HG03342 (cell line): ENCODE measurements around the gene KNDC1.

Experiments used
- ATAC-seq: cut with Tn5 transposase; IDR thresholded peaks from one replicate; pipeline ENCODE4 v1.9.1; 2021; ENCODE audit warnings: mild to moderate bottlenecking, moderate library complexity; ENCODE audit not compliant: unreplicated experiment

KNDC1 gene

DNA sequence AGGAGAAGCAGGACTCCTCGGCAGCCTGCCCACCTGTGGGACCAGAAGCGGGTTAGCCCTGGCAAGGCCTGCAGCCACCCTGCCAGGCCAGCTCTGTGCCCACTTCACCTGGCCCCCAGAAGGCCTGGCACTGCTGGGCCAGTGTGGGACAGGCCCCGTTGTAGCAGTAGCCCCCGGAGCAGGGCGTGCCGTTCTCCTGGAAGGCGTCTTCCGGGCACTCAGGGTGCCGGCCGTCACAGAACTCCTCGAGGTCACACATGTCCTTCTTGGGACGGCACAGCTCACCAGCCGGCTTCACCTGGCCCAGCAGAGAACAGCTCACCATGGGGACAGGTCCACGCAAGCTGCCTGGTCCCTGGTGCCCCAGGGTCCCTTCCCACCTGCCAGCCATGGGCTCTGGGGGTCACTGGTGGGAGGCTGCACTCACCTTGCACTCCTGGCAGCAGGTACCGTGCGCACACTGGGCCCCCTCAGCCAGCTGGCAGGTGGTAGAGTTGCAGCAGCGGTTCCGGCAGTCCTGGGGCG, 110.8 kb downstream of the KNDC1 start:
- no peak for ATAC-seq

GRCh38 chr10:133271521-133272300, 111.7 kb downstream of the KNDC1 start:
- ATAC-seq: no peak

DNA sequence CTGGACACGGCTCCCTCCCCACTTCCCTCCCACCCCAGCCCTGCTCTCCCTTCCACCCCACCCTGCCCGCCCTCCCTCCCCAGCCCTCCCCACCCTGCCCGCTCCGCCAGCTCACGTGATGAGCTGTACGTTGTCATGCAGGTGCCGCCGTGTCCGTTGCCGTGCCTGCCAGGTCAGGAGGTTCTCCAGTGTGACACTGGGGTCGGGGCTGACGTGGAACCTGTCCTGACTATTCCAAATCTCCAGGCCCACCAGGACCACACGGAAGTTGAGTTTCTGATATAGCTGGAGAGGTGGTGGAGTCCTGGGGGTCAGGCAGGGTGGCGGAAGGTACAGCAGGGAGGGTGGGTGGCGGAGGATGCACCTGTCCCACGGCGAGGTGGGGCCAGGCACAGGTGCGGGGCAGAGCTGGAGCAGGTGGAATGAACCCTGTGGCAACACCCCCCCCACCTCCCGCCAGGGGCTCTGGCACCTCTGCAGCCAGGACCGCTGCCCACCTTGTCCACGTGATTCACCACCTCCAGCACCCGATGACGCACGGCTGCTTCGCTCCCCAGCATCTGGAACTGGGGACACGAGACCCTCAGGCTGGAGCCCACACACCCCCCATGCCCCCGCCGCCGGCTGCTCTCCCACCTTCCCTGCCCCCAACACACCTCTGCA, 112.4 kb downstream of the KNDC1 start:
- ATAC-seq: no peak

GRCh38 chr10:133272964-133273420, 113.0 kb downstream of the KNDC1 start:
- ATAC-seq: no peak

DNA sequence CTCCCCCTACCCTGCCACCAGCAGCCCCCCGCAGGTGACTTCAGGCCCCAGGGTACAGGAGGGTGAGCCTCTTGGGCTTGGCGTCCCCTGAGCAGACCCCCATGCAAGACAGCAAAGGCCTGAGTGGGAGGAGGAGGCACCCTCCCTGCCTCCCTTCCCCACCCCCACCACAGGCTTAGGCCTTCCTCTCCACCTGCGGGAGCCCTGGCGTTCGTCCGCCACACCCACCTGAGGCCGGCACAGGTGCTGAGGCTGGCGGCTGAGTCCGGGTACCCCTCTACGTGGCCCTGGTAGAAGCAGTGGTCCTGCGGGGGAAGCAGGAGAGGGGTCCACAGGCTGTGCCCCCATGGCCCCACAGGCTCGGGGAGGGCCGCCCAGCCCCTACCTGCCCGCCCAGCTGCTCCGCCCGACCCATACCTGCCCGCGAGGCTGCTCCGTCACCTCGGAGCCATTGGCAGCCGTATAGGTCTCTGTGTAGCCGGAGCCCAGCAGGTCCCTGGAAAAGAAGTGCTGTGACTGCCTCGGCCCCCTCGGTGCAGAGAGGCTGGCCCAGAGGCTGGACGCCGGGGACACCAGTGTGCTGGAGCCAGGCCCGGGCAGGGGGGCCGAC, 113.6 kb downstream of the KNDC1 start:
- ATAC-seq: no peak

DNA sequence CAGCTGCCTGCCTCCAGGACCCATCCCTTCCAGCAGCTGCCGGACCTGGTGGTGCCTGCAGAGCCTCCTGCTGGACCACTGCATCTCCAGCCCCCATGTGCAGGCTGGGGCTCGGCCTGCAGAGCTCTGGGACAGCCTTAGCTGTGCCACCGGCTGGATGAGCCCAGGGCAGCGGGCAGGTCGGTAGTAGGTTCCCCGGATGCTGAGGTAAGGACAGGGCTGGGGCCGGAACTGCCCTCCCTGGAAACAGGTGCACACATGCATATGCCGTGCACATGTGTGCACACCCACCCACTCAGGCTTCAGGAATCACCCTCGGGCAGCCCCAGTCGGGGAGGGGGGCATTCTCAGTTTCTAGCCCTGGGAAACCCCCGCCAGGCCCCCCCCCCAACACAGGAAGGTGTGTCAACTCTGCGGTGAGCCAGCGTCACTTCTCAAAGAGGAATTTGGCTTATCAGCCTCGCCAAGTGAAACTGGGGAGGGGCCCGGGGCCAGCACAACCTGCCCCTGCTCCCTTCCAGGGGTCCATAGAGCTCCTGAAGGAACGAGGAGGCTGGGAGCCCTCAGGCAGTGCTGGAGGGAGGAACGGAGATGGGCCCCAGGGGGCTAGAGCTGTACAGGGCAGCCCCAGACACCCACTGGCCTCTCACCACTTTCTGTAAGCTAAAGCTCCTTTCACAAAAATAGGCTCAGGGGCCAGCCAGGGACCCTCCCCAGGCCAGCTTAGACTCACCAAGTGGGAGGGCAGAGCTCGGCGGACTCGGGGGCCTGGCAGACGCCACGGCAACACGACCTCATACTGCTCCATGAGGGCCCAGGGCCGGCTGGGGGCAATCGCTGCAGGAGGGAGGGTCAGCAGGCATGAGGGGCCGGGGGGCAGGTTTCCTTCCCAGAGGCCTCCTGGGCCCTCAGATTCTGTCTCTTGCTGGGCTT, 115.0 kb downstream of the KNDC1 start:
- ATAC-seq: peak; percentile 40

- peak; percentile 41 for ATAC-seq
These were observed 115.7 kb downstream of the KNDC1 start for GRCh38 chr10:133275684-133276092.
